Pancreas (tissue), 10 donors: ENCODE results near the gene MALL. TPM values are rescaled to one million over a fixed set of nuclear protein-coding genes. Genes with fewer than 3 reads are reported as not detected.

ENCODE experiments used
- ATAC-seq, 4 donors: fragments of 200-7000 bp; cut with Tn5 transposase; one replicate each; pipeline versions ENCODE4 v1.8.0 to v1.9.1; 2020; ENCODE audit warnings: mild to moderate bottlenecking in 4 of 4, moderate library complexity in 4 of 4
- DNase-seq, 6 donors: peaks; one replicate each; pipeline ENCODE4 v3.0.0-alpha.2; 2020
- FAIRE-seq: peaks from 2 replicates; lab custom pipeline; 2012; peaks lifted over from hg19 to GRCh38; lab: Jason Lieb, UNC
- H3K27ac ChIP-seq, 4 donors: fragments of 200-600 bp; sonication (generic); 1 replicate in 3 of 4; 2 replicates in 1 of 4; pipeline versions ENCODE4 v1.5.0 to v1.8.0; 2020
- H3K27me3 ChIP-seq, 4 donors: fragments of 200-600 bp; one replicate each; pipeline ENCODE4 v1.8.0; 2021
- H3K36me3 ChIP-seq, 3 donors: fragments of 200-600 bp; sonication (generic) in 1 of 3; one replicate each; pipeline versions ENCODE4 v1.5.0 to v1.8.0; 2020 to 2021
- H3K4me1 ChIP-seq, 3 donors: fragments of 200-600 bp; one replicate each; pipeline ENCODE4 v1.8.0; 2021
- H3K4me3 ChIP-seq, 4 donors: fragments of 200-600 bp; sonication (generic) in 2 of 4; one replicate each; pipeline versions ENCODE4 v1.5.0 to v1.8.0; 2020 to 2021
- H3K9me3 ChIP-seq, 4 donors: fragments of 200-600 bp; one replicate each; pipeline ENCODE4 v1.8.0; 2021
- WGBS, 2 donors: extraction: QIAGEN DNeasy Blood & Tissue Kit; methylation state at CpG; one replicate each; pipeline ENCODE4 v1.1.7; 2013; 5-methylcytosine and 5-hydroxymethylcytosine counted together
- intact Hi-C, 3 donors: fragments of 100-400 bp; cut with DNase I; formaldehyde crosslinking; loops; one replicate each; pipeline versions ENCODE4 v1.11.1 to v1.14.2; 2022
- polyA plus RNA-seq, 2 donors: library from polyadenylated mRNA; stranded (reverse); fragments of 200-250 nt; gene quantifications; one replicate each; pipeline ENCODE4 v1.2.3, GENCODE V29; 2013
- total RNA-seq, 6 donors: library from RNA; stranded (reverse); fragmentation: NEBNext Ultra II Directional in 4 of 6; extraction: Animal tissue kit (Norgen Biotek cat#: 25700) in 4 of 6; gene quantifications; one replicate each; pipeline versions ENCODE4 v1.2.1 to v1.2.4, GENCODE V29; 2021 to 2023
- TF ChIP-seq, protein P1 (sequence below), 4 donors: fragments of 200-600 bp; sonication (generic) in 3 of 4; IDR thresholded peaks; one replicate each; pipeline versions ENCODE4 v1.5.0 to v1.8.0; 2021; ENCODE audit warnings: antibody characterized with exemption in 4 of 4
- donor health status: healthy with polysubstance abuse.
- donor health status: DM: no; HTN: no; CAD: no; lungs with moderate emphysema.
- donor health status: DM: no; HTN: no; CAD: no.
- donor health status: control.
- donor health status: control.
- donor health status: Bipolar disorder and iron deficiency.
- donor health status: DM: yes; HTN: yes; CAD: no.
- donor health status: DM: no; HTN: no; CAD: no.
- donor health status: DM: no; HTN: no; CAD: no.
- donor health status: DM: yes; HTN: yes; CAD: no.

Gene MALL
- total and polyA plus RNA-seq, 8 donors: 2.4 to 12.9 (median 4.1) TPM

DNA sequence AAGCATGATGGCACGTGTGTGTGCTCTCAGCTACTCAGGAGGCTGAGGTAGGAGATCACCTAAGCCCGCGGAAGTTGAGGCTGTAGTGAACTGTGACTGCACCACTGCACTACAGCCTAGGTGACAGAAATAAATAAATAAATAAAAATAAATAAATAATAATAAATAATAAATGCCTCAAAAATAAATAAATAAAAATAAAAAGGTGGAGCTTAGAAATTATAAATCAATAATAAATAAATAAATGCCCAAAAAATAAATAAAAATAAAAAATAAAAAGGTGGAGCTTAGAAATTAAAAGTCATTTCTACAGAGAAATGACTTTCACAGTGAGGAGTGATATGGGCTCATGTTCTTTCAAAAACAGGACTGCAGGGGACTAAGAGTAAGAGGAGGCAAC is 6.0 kb upstream of the MALL start:
- TF ChIP-seq, protein P1, sequence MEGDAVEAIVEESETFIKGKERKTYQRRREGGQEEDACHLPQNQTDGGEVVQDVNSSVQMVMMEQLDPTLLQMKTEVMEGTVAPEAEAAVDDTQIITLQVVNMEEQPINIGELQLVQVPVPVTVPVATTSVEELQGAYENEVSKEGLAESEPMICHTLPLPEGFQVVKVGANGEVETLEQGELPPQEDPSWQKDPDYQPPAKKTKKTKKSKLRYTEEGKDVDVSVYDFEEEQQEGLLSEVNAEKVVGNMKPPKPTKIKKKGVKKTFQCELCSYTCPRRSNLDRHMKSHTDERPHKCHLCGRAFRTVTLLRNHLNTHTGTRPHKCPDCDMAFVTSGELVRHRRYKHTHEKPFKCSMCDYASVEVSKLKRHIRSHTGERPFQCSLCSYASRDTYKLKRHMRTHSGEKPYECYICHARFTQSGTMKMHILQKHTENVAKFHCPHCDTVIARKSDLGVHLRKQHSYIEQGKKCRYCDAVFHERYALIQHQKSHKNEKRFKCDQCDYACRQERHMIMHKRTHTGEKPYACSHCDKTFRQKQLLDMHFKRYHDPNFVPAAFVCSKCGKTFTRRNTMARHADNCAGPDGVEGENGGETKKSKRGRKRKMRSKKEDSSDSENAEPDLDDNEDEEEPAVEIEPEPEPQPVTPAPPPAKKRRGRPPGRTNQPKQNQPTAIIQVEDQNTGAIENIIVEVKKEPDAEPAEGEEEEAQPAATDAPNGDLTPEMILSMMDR (IDR thresholded peaks at IDR 0.05): no peak
- no peaks in the 10 kb centered on the region for H3K4me1 ChIP-seq
- H3K9me3 ChIP-seq: no peaks in the 10 kb centered on the region
- 84 to 87% methylated on average over 3 of the region's 3 CpGs for WGBS, 2 donors
- FAIRE-seq: no peak
- no peak for ATAC-seq
- H3K27ac ChIP-seq: no peak overlapping the region
- H3K4me3 ChIP-seq: no peak overlapping the region
- H3K36me3 ChIP-seq: no peaks in the 10 kb centered on the region
- intact Hi-C loops: no loop called here
- no peak for DNase-seq
- H3K27me3 ChIP-seq: no peaks in the 10 kb centered on the region

DNA sequence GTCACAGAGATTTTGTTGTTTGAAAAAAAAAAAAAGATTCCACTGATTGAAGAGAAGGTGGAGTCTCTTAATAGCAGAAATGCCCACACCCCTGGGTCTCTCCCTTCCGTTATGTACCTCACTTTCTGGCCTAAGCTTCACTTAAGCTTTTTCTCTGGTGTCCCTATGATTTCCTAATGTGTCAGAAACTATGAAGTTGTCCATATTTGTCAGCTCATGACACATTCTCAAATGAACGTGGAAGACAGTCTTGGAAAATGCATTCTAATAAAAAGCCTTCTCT is 5.4 kb upstream of the MALL start:
- peaks cover 0 to 2% (median 2%) of the 10 kb centered on the region in 3 donors for H3K4me1 ChIP-seq
- ATAC-seq: no peak
- intact Hi-C loops: no loop called here
- H3K4me3 ChIP-seq: no peak overlapping the region
- H3K27ac ChIP-seq: no peak overlapping the region
- no peak for FAIRE-seq
- no peak for DNase-seq
- TF ChIP-seq, protein P1 (IDR thresholded peaks at IDR 0.05): no peak
- H3K27me3 ChIP-seq: no peaks in the 10 kb centered on the region
- no peaks in the 10 kb centered on the region for H3K36me3 ChIP-seq
- H3K9me3 ChIP-seq: no peaks in the 10 kb centered on the region
- WGBS, 2 donors: 73 to 84% methylated on average over 2 of the region's 2 CpGs

DNA sequence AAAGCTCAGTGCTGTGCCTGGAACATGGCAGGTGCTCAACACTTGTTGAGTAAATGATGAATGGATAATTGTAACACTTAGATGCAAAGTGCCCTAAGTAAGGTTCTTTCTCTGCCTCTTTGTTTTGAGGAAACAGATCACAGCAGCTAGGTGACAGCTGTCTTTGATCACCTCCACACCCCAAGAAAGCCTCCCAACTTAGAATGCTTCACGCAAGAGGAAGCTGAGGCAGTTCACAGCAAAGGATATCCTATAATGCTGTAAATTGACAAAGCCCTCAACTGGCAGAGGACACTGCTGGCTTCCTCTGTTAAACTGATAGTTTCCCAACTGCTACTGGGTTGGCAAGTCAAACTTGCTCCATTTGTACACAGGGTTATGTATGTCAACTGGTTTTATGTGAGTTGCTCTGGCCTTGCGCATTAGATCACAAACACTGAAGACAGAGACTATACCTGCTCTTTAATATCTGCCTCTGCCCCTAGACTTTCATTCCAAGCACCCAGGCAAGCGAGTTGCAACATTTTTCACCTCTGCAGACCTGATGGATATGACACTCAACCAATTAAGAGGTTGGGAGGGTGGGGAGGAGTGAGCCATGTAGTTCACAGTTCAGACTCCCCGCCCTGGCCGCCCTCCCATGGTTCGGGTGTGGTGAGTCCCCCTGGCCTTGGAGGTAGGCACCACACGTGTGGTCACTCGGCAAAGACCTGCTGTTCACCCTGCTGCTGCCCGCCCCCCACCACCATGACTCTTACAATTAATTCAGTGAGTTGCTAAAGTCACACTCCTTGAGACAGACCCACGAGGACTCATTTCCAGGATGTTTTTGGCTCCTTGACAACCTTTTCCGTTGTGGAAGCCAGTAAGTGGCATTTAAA is 4.8 kb upstream of the MALL start:
- DNase-seq (no peak), FAIRE-seq (no peak), ATAC-seq (no peak)
- WGBS, 2 donors: 63 to 65% methylated on average over 11 of the region's 11 CpGs
- peaks cover 0 to 5% (median 4%) of the 10 kb centered on the region in 3 donors for H3K4me1 ChIP-seq
- H3K27me3 ChIP-seq: no peaks in the 10 kb centered on the region
- TF ChIP-seq, protein P1 (IDR thresholded peaks at IDR 0.05): no peak
- no peaks in the 10 kb centered on the region for H3K9me3 ChIP-seq
- H3K36me3 ChIP-seq: no peaks in the 10 kb centered on the region
- H3K4me3 ChIP-seq: no peak overlapping the region
- intact Hi-C loops: no loop called here
- H3K27ac ChIP-seq: no peak overlapping the region

DNA sequence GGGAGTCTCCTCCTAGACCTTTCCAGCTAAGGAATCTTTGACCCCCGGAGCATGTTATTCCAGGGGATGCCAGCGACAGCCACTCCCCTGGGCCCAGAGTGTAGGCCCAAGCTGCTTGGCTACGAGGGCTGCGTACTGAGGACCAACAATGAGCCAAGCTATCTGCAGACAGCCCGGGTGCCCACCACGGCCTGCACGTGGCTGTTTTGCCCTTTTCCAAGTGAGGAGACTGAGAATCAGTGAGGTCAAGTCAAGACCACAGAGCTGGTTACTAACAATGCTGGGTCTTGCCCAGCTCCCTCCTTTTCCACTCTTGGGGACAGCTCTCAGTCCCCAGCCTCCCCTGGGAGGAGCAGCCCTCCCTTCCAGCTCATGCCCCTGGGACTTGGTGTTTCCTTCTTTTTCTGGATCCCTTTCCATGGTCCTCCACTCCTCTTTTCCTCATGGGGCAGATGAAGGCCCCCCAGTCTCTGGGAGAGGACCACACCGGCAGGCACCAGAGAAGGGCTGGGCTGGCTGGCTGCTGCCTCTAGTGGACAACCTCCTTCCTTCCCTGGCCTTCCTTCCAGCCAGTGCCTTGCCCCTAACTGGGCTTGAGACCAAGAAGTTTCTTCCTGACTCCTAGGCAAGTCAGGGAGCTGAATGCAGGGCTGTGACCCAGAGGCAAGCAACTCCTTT is 550 bp upstream of the MALL start:
- Histone ChIP-seq H3K27ac (peak overlapping the region in 2 of 4 donors; percentile 12 to 52), H3K36me3 (no peaks in the 10 kb centered on the region), H3K9me3 (no peaks in the 10 kb centered on the region), H3K27me3 (no peaks in the 10 kb centered on the region), H3K4me3 (peak overlapping the region in 2 of 4 donors; percentile 20 to 43), H3K4me1 (peaks cover 0 to 5% (median 4%) of the 10 kb centered on the region in 3 donors)
- WGBS, 2 donors: 25 to 31% methylated on average over 8 of the region's 8 CpGs
- TF ChIP-seq, protein P1 (IDR thresholded peaks at IDR 0.05): peak in 2 of 4 donors; percentile 16 to 24
- peak; percentile 68 to 80 (median 72) for ATAC-seq
- no peak for FAIRE-seq
- intact Hi-C loops: no loop called here
- no peak for DNase-seq
